A673 (cell line): ENCODE measurements around the gene TBXAS1.

Source experiments
- CTCF ChIP-seq: fragments of 300-800, 200-600 bp; sonication (generic); conservative IDR thresholded peaks from 2 replicates; pipeline ENCODE4 v1.5.1; 2017; ENCODE audit warnings: low read depth, mild to moderate bottlenecking, antibody characterized with exemption, low read length, moderate library complexity, mixed read lengths
- EZH2 ChIP-seq: fragments of 200-600 bp; sonication (generic); IDR thresholded peaks from 2 replicates; pipeline ENCODE4 v1.6.1; 2017; ENCODE audit warnings: borderline replicate concordance, low read depth, mild to moderate bottlenecking, mixed read lengths, antibody characterized with exemption, low read length; ENCODE audit not compliant: poor library complexity, severe bottlenecking

- TF ChIP-seq CTCF (no peak), EZH2 (no peak)
These were observed at the start of gene TBXAS1 for GRCh38 chr7:139829025-139829774.
